HPDE6-E6E7 (cell line): Measurements from ENCODE around the gene GCLC.

Source experiments
- DNase-seq: peaks from one replicate; pipeline ENCODE4 v3.0.0; 2011; ENCODE audit warnings: missing footprints; ENCODE audit errors: extremely low spot score

The GCLC gene

GRCh38 chr6:53524455-53524815 lies 20.5 kb downstream of the GCLC start:
- DNase-seq: peak; percentile 49

DNA sequence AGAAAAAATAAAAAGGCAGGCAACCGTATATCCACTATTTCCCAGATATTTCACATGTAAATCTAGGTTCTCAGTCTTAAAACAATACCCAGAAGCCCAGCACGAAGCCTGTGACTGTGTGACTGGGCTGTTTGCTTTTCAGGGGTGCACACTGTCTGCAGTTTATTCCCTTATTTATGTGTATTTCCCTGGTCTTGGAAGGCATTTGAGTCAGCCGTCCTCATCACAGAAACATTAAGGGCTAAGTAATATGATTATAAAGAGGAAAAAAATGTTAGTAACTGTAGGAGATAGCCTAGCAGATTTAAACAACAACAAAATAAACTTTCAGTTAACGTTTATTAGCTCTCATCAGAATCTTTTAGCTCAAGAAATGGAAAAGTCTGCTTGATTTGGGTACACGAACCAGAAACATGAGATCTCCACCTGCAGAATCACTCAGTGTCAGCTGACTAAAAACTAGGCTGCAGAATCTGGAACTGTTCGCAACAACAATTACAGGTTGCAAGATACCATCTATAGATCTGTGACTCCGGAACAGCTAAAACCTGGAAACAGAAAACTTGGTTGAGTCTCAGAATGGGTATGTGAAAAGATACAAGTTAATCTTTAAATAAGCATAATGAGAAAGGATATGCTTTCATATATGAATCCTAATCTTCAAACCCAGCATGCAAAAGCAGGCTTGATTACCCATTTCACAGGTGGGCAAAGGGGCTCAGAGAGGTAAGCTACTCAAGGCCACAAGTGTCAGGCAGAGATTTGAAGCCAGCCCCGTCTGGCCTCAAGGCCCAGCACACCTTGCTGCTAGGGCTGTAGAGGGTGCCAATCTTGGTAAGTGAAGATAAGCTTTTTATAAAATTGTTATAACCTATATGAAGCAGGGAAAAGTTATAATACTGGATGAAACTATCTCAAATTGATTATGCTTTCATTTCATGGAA lies 21.1 kb downstream of the GCLC start:
- DNase-seq: no peak

GRCh38 chr6:53520320-53520928 lies 24.5 kb downstream of the GCLC start:
- DNase-seq: no peak

GRCh38 chr6:53518862-53519261 lies 26.0 kb downstream of the GCLC start:
- no peak for DNase-seq

DNA sequence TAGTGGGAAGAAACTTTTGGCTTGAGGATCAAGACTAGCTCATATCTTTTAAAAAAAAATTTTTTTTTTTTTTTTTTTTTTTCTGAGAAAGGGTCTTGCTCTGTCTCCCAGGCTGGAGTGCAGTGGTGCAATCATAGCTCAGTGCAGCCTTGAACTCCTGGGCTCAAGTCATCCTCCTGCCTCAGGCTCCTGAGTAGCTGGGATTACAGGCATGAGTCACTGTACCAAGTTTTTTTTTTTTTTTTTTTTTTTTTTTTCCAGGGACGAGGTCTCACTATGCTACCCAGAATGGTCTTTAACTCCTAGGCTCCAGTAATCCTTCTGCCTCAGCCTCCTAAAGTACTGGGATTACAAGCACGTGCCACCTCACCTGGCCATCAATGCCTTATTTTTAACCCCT lies 27.9 kb downstream of the GCLC start:
- no peak for DNase-seq

DNA sequence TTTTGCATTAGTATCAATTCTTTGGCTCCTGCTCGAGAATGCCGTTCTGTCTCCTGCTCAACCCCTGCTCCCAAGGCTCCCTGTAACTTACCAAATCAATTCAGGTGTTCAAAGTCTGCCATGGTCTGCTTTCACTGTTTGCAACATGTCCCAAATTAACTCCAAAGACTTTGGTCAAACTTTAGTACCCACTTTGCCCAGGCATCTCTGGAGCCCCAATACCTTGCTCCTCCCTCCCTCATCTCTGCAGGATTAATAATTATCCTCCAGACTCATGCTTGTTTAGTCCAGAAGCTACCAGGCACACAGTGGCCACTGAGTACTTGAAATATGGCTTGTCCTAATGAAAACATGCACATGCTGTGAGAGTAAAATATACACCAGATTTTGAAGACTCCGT lies 30.2 kb downstream of the GCLC start:
- DNase-seq: no peak

GRCh38 chr6:53513519-53513966 lies 31.4 kb downstream of the GCLC start:
- DNase-seq: no peak

- DNase-seq: no peak
Observed at GRCh38 chr6:53513056-53513455, 31.8 kb downstream of the GCLC start.

- DNase-seq: no peak
Observed at GRCh38 chr6:53512626-53513025, 32.3 kb downstream of the GCLC start.

DNA sequence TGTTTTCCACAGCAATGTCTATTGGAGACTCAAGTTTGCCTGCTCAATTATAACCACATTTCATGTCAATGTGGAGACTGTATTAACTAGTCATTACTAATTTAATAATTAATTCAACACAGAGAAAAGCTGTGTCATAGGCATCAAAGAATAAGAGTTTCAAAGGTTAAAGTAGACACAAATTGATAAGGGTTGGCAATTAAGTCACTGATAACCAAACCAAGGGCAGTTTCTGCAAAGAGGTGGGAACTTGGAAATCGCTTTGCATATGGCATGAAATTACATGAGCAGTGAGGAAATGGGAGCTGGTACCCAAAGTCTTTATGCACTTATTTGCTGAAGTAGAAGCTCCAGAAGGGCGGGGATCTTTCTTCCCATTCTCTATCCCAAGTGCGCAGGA lies 34.2 kb downstream of the GCLC start:
- no peak for DNase-seq

DNA sequence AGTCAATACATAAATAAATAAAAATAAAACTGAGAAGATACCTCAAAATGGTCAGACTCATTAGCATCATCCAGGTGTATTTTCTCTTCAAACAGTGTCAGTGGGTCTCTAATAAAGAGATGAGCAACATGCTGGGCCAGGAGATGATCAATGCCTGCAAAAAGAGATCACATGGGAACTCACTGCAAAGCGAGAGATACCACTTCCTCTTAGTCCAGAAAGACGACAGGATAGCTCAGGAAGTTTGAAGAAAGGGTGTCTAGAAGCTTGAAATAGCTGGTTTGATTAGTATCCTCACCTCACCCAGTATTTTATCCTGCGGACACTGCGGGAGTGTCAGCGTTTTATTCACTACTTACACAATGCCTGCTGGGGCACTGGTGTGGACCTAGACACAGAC lies 38.0 kb downstream of the GCLC start:
- no peak for DNase-seq

DNA sequence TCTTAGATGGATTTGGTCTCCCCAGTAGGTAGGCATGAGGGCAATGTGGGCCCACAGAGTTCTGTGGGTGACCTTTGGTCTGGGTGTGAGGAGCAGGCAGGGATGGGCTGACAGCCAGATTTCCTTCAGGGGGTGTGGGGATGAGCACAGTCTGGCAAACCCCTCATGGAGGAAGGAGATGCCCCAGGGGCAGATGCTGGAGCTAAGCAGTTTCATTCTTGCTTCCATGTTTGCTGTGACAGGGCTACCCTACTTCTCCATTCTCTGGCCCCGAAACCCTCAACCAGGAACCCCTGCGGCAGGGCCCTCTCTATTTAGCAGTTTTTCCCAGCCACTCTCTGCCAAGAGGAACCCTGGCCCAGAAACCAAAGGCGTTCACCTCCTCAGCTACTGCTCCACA lies 40.4 kb downstream of the GCLC start:
- no peak for DNase-seq

DNA sequence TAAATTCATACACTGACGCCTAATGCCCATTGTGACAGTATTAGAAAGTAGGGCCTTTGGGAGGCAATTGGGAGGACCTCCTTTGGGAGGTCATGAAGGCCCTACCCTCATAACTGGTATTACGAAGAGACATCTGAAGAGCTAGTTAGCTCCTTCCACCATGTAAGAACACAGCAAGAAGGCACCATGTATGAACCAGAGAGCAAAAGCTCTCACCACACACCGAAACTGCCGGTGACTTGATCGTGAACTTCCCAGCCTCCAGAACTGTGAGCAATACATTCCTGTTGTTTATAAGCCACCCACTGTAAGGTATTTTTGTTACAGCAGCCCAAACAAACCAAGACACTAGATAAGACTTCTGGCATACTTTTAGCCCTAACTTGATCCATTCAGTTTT lies 41.8 kb downstream of the GCLC start:
- no peak for DNase-seq

- DNase-seq: no peak
Observed at GRCh38 chr6:53501432-53501831, 43.5 kb downstream of the GCLC start.

DNA sequence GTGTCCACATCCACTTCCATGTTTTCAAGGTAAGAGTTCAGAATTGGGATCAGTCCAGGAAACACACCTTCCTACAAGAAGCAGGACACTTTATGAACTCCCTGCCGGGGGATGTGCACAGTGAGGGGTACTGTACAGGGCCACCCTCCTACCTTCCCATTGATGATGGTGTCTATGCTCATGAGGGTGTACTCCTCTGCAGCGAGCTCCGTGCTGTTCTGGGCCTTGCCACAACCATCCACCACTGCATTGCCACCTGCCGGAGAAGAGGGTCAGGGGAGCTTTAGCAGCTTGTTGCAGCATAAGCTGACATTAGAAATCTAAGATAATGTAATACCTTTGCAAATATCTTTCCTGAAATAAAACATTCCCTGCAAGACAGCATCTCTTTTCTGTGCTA lies 44.8 kb downstream of the GCLC start:
- DNase-seq: no peak

- no peak for DNase-seq
Observed at GRCh38 chr6:53499094-53499493, 45.8 kb downstream of the GCLC start.

- no peak for DNase-seq
Observed at GRCh38 chr6:53498649-53499048, 46.3 kb downstream of the GCLC start.

DNA sequence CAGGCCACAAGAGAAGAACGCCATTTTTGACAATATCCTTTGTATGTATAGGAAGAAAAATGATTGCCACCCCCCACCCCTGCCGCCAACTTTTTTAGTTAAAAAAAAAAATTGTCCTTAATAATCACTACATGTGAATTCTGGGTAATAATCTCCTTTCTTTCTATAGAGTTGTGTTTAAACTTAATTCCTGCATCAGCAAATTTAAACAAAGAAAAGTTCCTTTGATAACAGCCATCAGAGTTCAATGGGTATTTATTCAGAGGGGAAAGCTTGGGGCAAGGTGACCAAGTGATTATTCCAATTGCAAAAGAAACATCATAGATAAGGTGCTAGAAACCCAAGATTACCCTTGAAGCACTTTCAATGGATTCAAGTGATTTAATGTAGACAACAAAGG lies 47.0 kb downstream of the GCLC start:
- DNase-seq: no peak

- peak; percentile 71 for DNase-seq
Observed at GRCh38 chr6:53496797-53497375, 48.0 kb downstream of the GCLC start.

GRCh38 chr6:53495506-53496499 lies 49.1 kb downstream of the GCLC start:
- DNase-seq: no peak

GRCh38 chr6:53494076-53494475 lies 50.8 kb downstream of the GCLC start:
- DNase-seq: no peak

- no peak for DNase-seq
Observed at GRCh38 chr6:53493635-53494025, 51.3 kb downstream of the GCLC start.
